GM13977 (cell line): ENCODE results near the gene HSP90AB1.
A peak's percentile ranks its signal among the peaks of the same experiment; 100 is the strongest.

Experiments used
- DNase-seq: peaks from one replicate; pipeline ENCODE4 v3.0.0; 2012; ENCODE audit warnings: low spot score
- CTCF ChIP-seq: IDR thresholded peaks from 2 replicates; pipeline ENCODE4 v1.5.1; 2012; ENCODE audit warnings: mild to moderate bottlenecking, control low read depth; ENCODE audit not compliant: insufficient read depth; ENCODE audit errors: extremely low read depth, missing control alignments
- in situ Hi-C: fragments of 300-500 bp; cut with MboI; formaldehyde crosslinking; loops from one replicate; pipeline ENCODE4 v1.12.0; 2022; ENCODE audit warnings: low sequenced_read_pairs, low pct_unique_long_range_greater_than_20kb, mixed read lengths, inconsistent platforms; ENCODE audit not compliant: unreplicated experiment

HSP90AB1 gene

GRCh38 chr6:44250067-44250717 lies 3.3 kb downstream of the HSP90AB1 start:
- TF ChIP-seq CTCF = no peak
- in situ Hi-C loops = no loop called here
- DNase-seq = no peak

- TF ChIP-seq CTCF = no peak
- in situ Hi-C loops = no loop called here
- DNase-seq = no peak
Measured at GRCh38 chr6:44250718-44251123, 3.8 kb downstream of the HSP90AB1 start.

- no peak for TF ChIP-seq CTCF
- in situ Hi-C loops = no loop called here
Measured at GRCh38 chr6:44251576-44252524, 4.9 kb downstream of the HSP90AB1 start.

GRCh38 chr6:44253307-44254101 lies 6.6 kb downstream of the HSP90AB1 start:
- no peak for DNase-seq
- TF ChIP-seq CTCF = peak; percentile 76
- in situ Hi-C loops = no loop called here

More at GRCh38 chr6:44251576-44252524, 4.9 kb downstream of the HSP90AB1 start:
- DNase-seq = no peak

GRCh38 chr6:44254191-44255104 lies 7.5 kb downstream of the HSP90AB1 start:
- TF ChIP-seq CTCF = no peak
- no peak for DNase-seq
- in situ Hi-C loops = no loop called here
